HepG2 (cell line): ENCODE data around the gene TRPC4AP. TPM values are rescaled to one million over a fixed set of nuclear protein-coding genes. Genes with fewer than 3 reads are reported as not detected.
A peak's percentile ranks its signal among the peaks of the same experiment; 100 is the strongest.

Source experiments
- ARID2 ChIP-seq: sonication (generic); formaldehyde crosslinking; IDR thresholded peaks from 2 replicates; pipeline ENCODE4 v1.8.1; 2022; ENCODE audit warnings: mild to moderate bottlenecking, missing genetic modification reagents, borderline replicate concordance
- CAMTA2 ChIP-seq: sonication (generic); formaldehyde crosslinking; IDR thresholded peaks from 2 replicates; pipeline ENCODE4 v1.4.0; 2020; ENCODE audit warnings: mild to moderate bottlenecking, missing genetic modification reagents, borderline replicate concordance
- CEBPG ChIP-seq: IDR thresholded peaks from 2 replicates; pipeline ENCODE4 v1.6.1; 2016
- HOXA7 ChIP-seq: sonication (generic); formaldehyde crosslinking; IDR thresholded peaks from 2 replicates; pipeline ENCODE4 v1.8.1; 2022; ENCODE audit warnings: mild to moderate bottlenecking, missing genetic modification reagents, moderate library complexity
- MIER3 ChIP-seq: IDR thresholded peaks from 2 replicates; pipeline ENCODE4 v1.6.1; 2016; ENCODE audit warnings: missing compliant biosample characterization, borderline replicate concordance
- NR2C2 ChIP-seq: sonication (generic); formaldehyde crosslinking; IDR thresholded peaks from 2 replicates; pipeline ENCODE4 v1.4.0; 2020; ENCODE audit warnings: missing genetic modification reagents, mild to moderate bottlenecking, moderate library complexity, borderline replicate concordance
- PCBP2 ChIP-seq: fragments of 200-400 bp; formaldehyde crosslinking; optimal IDR thresholded peaks from 2 replicates; pipeline ENCODE3; 2018; ENCODE audit warnings: low read length, low read depth; ENCODE audit not compliant: poor library complexity, severe bottlenecking
- PRMT3 ChIP-seq: sonication (generic); formaldehyde crosslinking; IDR thresholded peaks from 2 replicates; pipeline ENCODE4 v1.8.1; 2022; ENCODE audit warnings: low read depth, mild to moderate bottlenecking, moderate library complexity, missing genetic modification reagents, borderline replicate concordance
- SATB2 ChIP-seq: sonication (generic); formaldehyde crosslinking; IDR thresholded peaks from 2 replicates; pipeline ENCODE4 v1.5.0; 2020; ENCODE audit warnings: missing genetic modification reagents
- TCF7 ChIP-seq: sonication (generic); IDR thresholded peaks from 2 replicates; pipeline ENCODE4 v1.6.1; 2016; ENCODE audit warnings: antibody characterized with exemption, low read depth
- ZC3H13 ChIP-seq: sonication (generic); formaldehyde crosslinking; IDR thresholded peaks from 2 replicates; pipeline ENCODE4 v1.8.1; 2023; ENCODE audit warnings: mild to moderate bottlenecking, missing genetic modification reagents, moderate library complexity
- ZFP41 ChIP-seq: sonication (generic); formaldehyde crosslinking; IDR thresholded peaks from 2 replicates; pipeline ENCODE4 v1.4.0; 2020; ENCODE audit warnings: mild to moderate bottlenecking, missing genetic modification reagents, borderline replicate concordance
- ZNF230 ChIP-seq: sonication (generic); formaldehyde crosslinking; IDR thresholded peaks from 2 replicates; pipeline ENCODE4 v1.4.0; 2020; ENCODE audit warnings: mild to moderate bottlenecking, missing genetic modification reagents
- ZNF367 ChIP-seq: sonication (generic); formaldehyde crosslinking; IDR thresholded peaks from 2 replicates; pipeline ENCODE4 v1.4.0; 2020; ENCODE audit warnings: missing genetic modification reagents, borderline replicate concordance
- ZNF737 ChIP-seq: sonication (generic); formaldehyde crosslinking; IDR thresholded peaks from 2 replicates; pipeline ENCODE4 v1.5.0; 2020; ENCODE audit warnings: missing genetic modification reagents, mild to moderate bottlenecking, borderline replicate concordance
- polyA plus RNA-seq, 8 experiments: library from polyadenylated mRNA; depleted of rRNA in 3 of 8; stranded (reverse) in 7 of 8; unstranded in 1 of 8; fragments of >200 nt; fragmentation: Illumina TruSeq in 4 of 8; extraction: Trizol in 4 of 8; gene quantifications; 2 replicates each; pipeline versions ENCODE4 v1.2.1 to v1.2.3, GENCODE V29; 2011 to 2016; ENCODE audit warnings: low read depth in 4 of 8, missing spikeins in 1 of 8, mixed read lengths in 1 of 8; ENCODE audit not compliant: insufficient read depth in 1 of 8
- total RNA-seq, 5 experiments: library from RNA; depleted of rRNA; stranded (reverse); fragments of >200 nt; fragmentation: Illumina TruSeq; extraction: Trizol; gene quantifications; 2 replicates each; pipeline ENCODE4 v1.2.3, GENCODE V29; 2016; ENCODE audit warnings: low read depth in 1 of 5
- TF ChIP-seq, protein P1 (sequence below): sonication (generic); formaldehyde crosslinking; IDR thresholded peaks from 2 replicates; pipeline ENCODE4 v1.4.0; 2020; ENCODE audit warnings: missing genetic modification reagents, borderline replicate concordance
- TF ChIP-seq, protein P2 (sequence below): sonication (generic); formaldehyde crosslinking; IDR thresholded peaks from 2 replicates; pipeline ENCODE4 v1.4.0; 2020; ENCODE audit warnings: mild to moderate bottlenecking, missing genetic modification reagents, borderline replicate concordance
- TF ChIP-seq, protein P3 (sequence below): sonication (generic); formaldehyde crosslinking; IDR thresholded peaks from 2 replicates; pipeline ENCODE4 v1.9.0; 2021; ENCODE audit warnings: missing genetic modification reagents, mild to moderate bottlenecking, borderline replicate concordance
- TF ChIP-seq, protein P4 (sequence below): sonication (generic); formaldehyde crosslinking; IDR thresholded peaks from 2 replicates; pipeline ENCODE4 v1.5.0; 2020; ENCODE audit warnings: missing genetic modification reagents, mild to moderate bottlenecking, borderline replicate concordance

TRPC4AP gene
- total and polyA plus RNA-seq, 2 of the 13 experiments (the other 11 are each of a cell fraction or from before 2014, with no cell fraction given), result 136 to 137 TPM

- no peak for TF ChIP-seq MIER3 (CRISPR knock-in tag)
- TF ChIP-seq PCBP2, result no peak
- TF ChIP-seq ZNF367 (CRISPR knock-in tag), result no peak
- TF ChIP-seq HOXA7 (CRISPR knock-in tag), result no peak
- TF ChIP-seq NR2C2 (CRISPR knock-in tag), result peak; percentile 75
- TF ChIP-seq ZNF230, result no peak
- no peak for TF ChIP-seq TCF7
- TF ChIP-seq ARID2 (CRISPR knock-in tag), result no peak
- TF ChIP-seq, protein P1, sequence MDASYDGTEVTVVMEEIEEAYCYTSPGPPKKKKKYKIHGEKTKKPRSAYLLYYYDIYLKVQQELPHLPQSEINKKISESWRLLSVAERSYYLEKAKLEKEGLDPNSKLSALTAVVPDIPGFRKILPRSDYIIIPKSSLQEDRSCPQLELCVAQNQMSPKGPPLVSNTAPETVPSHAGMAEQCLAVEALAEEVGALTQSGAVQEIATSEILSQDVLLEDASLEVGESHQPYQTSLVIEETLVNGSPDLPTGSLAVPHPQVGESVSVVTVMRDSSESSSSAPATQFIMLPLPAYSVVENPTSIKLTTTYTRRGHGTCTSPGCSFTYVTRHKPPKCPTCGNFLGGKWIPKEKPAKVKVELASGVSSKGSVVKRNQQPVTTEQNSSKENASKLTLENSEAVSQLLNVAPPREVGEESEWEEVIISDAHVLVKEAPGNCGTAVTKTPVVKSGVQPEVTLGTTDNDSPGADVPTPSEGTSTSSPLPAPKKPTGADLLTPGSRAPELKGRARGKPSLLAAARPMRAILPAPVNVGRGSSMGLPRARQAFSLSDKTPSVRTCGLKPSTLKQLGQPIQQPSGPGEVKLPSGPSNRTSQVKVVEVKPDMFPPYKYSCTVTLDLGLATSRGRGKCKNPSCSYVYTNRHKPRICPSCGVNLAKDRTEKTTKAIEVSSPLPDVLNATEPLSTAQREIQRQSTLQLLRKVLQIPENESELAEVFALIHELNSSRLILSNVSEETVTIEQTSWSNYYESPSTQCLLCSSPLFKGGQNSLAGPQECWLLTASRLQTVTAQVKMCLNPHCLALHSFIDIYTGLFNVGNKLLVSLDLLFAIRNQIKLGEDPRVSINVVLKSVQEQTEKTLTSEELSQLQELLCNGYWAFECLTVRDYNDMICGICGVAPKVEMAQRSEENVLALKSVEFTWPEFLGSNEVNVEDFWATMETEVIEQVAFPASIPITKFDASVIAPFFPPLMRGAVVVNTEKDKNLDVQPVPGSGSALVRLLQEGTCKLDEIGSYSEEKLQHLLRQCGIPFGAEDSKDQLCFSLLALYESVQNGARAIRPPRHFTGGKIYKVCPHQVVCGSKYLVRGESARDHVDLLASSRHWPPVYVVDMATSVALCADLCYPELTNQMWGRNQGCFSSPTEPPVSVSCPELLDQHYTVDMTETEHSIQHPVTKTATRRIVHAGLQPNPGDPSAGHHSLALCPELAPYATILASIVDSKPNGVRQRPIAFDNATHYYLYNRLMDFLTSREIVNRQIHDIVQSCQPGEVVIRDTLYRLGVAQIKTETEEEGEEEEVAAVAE (CRISPR knock-in tag), result no peak
- peak; percentile 77; the same call in 1 of the 2 replicates for TF ChIP-seq ZC3H13
- TF ChIP-seq CAMTA2 (CRISPR knock-in tag), result no peak
- no peak for TF ChIP-seq ZFP41 (CRISPR knock-in tag)
- TF ChIP-seq CEBPG, result no peak
- TF ChIP-seq PRMT3 (CRISPR knock-in tag), result no peak
- TF ChIP-seq SATB2, result no peak
- TF ChIP-seq, protein P2, sequence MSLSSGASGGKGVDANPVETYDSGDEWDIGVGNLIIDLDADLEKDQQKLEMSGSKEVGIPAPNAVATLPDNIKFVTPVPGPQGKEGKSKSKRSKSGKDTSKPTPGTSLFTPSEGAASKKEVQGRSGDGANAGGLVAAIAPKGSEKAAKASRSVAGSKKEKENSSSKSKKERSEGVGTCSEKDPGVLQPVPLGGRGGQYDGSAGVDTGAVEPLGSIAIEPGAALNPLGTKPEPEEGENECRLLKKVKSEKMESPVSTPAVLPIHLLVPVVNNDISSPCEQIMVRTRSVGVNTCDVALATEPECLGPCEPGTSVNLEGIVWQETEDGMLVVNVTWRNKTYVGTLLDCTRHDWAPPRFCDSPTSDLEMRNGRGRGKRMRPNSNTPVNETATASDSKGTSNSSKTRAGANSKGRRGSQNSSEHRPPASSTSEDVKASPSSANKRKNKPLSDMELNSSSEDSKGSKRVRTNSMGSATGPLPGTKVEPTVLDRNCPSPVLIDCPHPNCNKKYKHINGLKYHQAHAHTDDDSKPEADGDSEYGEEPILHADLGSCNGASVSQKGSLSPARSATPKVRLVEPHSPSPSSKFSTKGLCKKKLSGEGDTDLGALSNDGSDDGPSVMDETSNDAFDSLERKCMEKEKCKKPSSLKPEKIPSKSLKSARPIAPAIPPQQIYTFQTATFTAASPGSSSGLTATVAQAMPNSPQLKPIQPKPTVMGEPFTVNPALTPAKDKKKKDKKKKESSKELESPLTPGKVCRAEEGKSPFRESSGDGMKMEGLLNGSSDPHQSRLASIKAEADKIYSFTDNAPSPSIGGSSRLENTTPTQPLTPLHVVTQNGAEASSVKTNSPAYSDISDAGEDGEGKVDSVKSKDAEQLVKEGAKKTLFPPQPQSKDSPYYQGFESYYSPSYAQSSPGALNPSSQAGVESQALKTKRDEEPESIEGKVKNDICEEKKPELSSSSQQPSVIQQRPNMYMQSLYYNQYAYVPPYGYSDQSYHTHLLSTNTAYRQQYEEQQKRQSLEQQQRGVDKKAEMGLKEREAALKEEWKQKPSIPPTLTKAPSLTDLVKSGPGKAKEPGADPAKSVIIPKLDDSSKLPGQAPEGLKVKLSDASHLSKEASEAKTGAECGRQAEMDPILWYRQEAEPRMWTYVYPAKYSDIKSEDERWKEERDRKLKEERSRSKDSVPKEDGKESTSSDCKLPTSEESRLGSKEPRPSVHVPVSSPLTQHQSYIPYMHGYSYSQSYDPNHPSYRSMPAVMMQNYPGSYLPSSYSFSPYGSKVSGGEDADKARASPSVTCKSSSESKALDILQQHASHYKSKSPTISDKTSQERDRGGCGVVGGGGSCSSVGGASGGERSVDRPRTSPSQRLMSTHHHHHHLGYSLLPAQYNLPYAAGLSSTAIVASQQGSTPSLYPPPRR (CRISPR knock-in tag), result no peak
- TF ChIP-seq ZNF737 (CRISPR knock-in tag), result no peak
- TF ChIP-seq, protein P3, sequence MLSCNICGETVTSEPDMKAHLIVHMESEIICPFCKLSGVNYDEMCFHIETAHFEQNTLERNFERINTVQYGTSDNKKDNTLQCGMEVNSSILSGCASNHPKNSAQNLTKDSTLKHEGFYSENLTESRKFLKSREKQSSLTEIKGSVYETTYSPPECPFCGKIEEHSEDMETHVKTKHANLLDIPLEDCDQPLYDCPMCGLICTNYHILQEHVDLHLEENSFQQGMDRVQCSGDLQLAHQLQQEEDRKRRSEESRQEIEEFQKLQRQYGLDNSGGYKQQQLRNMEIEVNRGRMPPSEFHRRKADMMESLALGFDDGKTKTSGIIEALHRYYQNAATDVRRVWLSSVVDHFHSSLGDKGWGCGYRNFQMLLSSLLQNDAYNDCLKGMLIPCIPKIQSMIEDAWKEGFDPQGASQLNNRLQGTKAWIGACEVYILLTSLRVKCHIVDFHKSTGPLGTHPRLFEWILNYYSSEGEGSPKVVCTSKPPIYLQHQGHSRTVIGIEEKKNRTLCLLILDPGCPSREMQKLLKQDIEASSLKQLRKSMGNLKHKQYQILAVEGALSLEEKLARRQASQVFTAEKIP (CRISPR knock-in tag), result no peak
- TF ChIP-seq, protein P4, sequence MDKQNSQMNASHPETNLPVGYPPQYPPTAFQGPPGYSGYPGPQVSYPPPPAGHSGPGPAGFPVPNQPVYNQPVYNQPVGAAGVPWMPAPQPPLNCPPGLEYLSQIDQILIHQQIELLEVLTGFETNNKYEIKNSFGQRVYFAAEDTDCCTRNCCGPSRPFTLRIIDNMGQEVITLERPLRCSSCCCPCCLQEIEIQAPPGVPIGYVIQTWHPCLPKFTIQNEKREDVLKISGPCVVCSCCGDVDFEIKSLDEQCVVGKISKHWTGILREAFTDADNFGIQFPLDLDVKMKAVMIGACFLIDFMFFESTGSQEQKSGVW (CRISPR knock-in tag), result no peak
These were observed 94.8 kb downstream of the TRPC4AP start (continued) for GRCh38 chr20:34997774-34998173.
